GM23248 (cell line): Measurements from ENCODE around the gene SDR42E1.

ENCODE experiments used
- EZH2 ChIP-seq: fragments of 200-600 bp; sonication (generic); IDR thresholded peaks from 2 replicates; pipeline ENCODE4 v1.6.1; 2018; ENCODE audit warnings: antibody characterized with exemption, mild to moderate bottlenecking; ENCODE audit not compliant: insufficient read depth, poor library complexity, severe bottlenecking
- EZH2phosphoT487 ChIP-seq: fragments of 200-600 bp; sonication (generic); IDR thresholded peaks from 2 replicates; pipeline ENCODE4 v1.6.1; 2018; ENCODE audit warnings: antibody characterized with exemption, moderate library complexity, mild to moderate bottlenecking, low read depth; ENCODE audit not compliant: insufficient read depth

- no peak for TF ChIP-seq EZH2phosphoT487
- no peak for TF ChIP-seq EZH2
Observed at GRCh38 chr16:82049484-82049883, 38.2 kb upstream of the SDR42E1 start.
